ENCODE measurements around the gene ARSB. TPM values are rescaled to one million over a fixed set of nuclear protein-coding genes. Genes with fewer than 3 reads are reported as not detected.

Gene ARSB
- total RNA-seq, 1 donor from 2014 or later: 14.3 TPM

DNA sequence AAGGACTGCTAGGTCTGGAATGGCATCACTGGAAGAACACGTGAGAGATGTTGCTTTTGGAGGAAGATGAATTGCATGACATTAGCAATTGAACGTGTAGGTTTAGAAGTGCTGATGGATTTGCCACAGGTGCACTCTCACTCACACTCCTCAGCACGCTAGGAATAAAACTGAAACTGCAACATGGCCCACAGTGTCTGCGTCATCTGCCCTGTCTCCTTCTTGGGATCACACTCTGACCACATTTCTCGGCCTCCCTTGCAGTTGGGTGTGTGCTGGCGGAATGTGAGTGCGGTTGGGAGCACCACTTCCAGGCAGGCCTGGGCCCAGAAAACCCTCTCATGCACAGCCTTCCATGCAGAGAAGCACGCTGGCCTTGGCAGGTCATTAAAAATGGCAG lies 183.7 kb downstream of the ARSB start:
- TF ChIP-seq, protein P1, sequence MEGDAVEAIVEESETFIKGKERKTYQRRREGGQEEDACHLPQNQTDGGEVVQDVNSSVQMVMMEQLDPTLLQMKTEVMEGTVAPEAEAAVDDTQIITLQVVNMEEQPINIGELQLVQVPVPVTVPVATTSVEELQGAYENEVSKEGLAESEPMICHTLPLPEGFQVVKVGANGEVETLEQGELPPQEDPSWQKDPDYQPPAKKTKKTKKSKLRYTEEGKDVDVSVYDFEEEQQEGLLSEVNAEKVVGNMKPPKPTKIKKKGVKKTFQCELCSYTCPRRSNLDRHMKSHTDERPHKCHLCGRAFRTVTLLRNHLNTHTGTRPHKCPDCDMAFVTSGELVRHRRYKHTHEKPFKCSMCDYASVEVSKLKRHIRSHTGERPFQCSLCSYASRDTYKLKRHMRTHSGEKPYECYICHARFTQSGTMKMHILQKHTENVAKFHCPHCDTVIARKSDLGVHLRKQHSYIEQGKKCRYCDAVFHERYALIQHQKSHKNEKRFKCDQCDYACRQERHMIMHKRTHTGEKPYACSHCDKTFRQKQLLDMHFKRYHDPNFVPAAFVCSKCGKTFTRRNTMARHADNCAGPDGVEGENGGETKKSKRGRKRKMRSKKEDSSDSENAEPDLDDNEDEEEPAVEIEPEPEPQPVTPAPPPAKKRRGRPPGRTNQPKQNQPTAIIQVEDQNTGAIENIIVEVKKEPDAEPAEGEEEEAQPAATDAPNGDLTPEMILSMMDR (IDR thresholded peaks at IDR 0.05; ENCODE audit: borderline replicate concordance): no peak
- intact Hi-C loops (cut with micrococcal nuclease): no loop called here
- DNase-seq: no peak
- no peaks in the 10 kb centered on the region for H3K36me3 ChIP-seq
- H3K9me3 ChIP-seq (replicated peaks): no peaks in the 10 kb centered on the region
- H3K27me3 ChIP-seq (ENCODE audit: low read depth): no peaks in the 10 kb centered on the region
- H3K4me3 ChIP-seq: no peak overlapping the region
- H3K4me1 ChIP-seq: peaks cover 6% of the 10 kb centered on the region
- no peak overlapping the region for H3K27ac ChIP-seq (replicated peaks)

DNA sequence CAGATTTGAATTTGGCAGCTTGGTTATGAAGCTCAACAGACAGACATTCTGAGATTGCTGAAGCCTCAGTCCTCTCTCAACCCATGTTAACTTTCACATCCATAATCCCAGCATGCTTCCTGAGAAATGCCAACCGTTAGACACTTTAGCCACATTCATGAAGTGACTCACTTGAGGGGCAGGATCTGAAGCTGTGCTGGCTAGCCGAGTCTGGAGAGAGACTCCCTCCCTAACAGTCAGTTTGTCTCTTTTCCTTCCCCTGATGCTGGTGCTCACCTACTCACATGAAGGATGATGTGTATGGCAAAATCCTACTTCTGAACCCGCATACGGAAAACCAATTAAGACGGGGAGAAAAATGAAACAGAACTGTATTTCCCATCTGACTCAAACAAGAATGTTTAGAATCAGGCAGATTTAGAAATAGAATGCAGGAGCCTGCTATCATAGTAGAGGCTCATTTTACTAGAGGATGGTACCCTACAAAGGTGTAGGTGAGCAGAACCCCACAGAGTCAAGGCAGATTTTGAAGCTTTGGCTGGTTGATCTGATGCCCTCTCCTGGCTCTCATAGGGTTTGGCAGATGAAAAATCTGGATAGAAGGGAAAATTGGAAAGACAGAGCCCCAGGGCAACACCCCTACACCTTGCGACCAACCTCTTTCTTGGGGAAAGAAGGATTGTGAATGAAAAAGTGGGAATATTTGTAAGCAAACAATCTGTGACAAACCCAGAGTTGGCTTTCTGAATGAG lies 185.7 kb downstream of the ARSB start:
- H3K27me3 ChIP-seq (ENCODE audit: low read depth): no peaks in the 10 kb centered on the region
- no peak overlapping the region for H3K4me3 ChIP-seq
- H3K36me3 ChIP-seq: no peaks in the 10 kb centered on the region
- TF ChIP-seq, protein P1 (IDR thresholded peaks at IDR 0.05; ENCODE audit: borderline replicate concordance): no peak
- no peaks in the 10 kb centered on the region for H3K9me3 ChIP-seq (replicated peaks)
- H3K27ac ChIP-seq (replicated peaks): no peak overlapping the region
- DNase-seq: no peak
- H3K4me1 ChIP-seq: peaks cover 6% of the 10 kb centered on the region
- intact Hi-C loops (cut with micrococcal nuclease): no loop called here

DNA sequence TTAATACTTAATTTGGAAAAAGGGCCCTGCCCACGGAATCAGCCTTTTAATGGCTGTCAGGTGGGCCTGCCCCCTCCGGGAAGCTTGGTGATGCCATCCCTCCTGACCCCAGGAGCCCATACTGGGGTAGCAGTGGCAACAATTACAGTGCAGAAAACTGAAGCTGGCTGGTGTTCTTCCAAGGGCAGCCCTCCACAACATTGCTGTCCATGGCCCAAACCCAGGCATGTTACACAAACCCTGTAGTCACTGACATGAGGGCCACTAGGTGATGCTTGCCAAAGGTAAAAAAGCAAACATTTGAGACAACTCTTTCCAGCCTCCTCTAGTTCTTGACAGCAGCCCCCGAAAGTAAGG lies 186.5 kb downstream of the ARSB start:
- Histone ChIP-seq H3K27ac (replicated peaks) (no peak overlapping the region), H3K36me3 (no peaks in the 10 kb centered on the region), H3K4me1 (peaks cover under 1% of the 10 kb centered on the region), H3K9me3 (replicated peaks) (no peaks in the 10 kb centered on the region), H3K27me3 (ENCODE audit: low read depth) (no peaks in the 10 kb centered on the region), H3K4me3 (no peak overlapping the region)
- DNase-seq: no peak
- TF ChIP-seq, protein P1 (IDR thresholded peaks at IDR 0.05; ENCODE audit: borderline replicate concordance): no peak
- intact Hi-C loops (cut with micrococcal nuclease): no loop called here

DNA sequence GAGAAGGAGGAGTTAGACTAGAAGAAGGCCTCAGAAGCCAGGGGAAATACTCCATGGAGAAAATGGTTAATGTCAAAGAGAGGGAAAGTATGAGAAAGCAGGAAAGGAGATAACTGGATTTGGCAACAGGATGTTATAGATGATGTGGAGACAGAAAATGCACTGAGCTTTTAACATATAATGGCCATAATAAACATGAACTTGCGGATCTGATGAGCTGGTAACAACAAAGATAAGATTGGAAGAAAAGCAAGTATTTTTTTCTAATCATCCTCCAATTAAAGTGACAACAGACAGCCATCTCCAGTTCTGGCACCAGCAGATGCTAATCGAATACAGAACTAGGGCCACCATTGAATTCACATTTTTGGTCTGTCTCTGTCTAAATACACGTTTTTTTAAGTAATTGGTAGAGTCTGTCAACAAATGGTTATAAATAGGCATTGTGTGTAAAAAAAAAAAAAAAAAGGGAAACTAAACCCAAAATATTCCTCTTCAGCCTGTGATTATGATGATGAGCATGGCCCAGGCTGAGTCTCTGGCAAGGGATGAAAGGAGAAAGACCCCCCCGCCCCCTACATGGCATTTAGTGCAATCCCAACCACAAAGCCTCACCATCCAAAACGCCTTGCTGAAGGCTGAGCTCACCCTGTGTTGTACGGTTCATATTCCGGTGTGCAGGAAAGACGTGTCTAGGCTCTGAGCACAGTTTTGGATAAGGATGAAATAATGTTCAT lies 187.0 kb downstream of the ARSB start:
- Histone ChIP-seq H3K4me3 (no peak overlapping the region), H3K4me1 (no peaks in the 10 kb centered on the region), H3K36me3 (no peaks in the 10 kb centered on the region), H3K27ac (replicated peaks) (no peak overlapping the region), H3K9me3 (replicated peaks) (no peaks in the 10 kb centered on the region), H3K27me3 (ENCODE audit: low read depth) (no peaks in the 10 kb centered on the region)
- intact Hi-C loops (cut with micrococcal nuclease): no loop called here
- no peak for DNase-seq
- TF ChIP-seq, protein P1 (IDR thresholded peaks at IDR 0.05; ENCODE audit: borderline replicate concordance): no peak

DNA sequence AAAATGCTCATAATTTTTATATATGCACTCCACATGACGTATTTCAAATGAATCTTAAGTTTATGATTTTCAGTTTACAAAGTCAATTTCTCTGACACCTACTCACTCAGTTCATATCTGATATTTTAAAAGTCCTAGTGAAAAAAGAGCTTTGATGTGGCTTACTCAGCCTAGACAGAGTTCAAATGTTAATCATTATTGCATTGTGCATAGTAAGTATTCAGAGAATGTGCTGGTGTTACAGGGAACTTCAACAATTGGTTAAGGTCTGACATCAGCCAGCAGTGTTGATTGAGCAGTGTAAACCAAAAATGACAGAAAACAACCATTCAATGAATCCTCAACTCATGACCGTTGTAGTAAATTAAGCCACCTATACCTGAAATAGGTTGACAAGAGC lies 189.4 kb downstream of the ARSB start:
- no peaks in the 10 kb centered on the region for H3K4me1 ChIP-seq
- TF ChIP-seq, protein P1 (IDR thresholded peaks at IDR 0.05; ENCODE audit: borderline replicate concordance): no peak
- no peak overlapping the region for H3K27ac ChIP-seq (replicated peaks)
- no peaks in the 10 kb centered on the region for H3K9me3 ChIP-seq (replicated peaks)
- intact Hi-C loops (cut with micrococcal nuclease): no loop called here
- no peak for DNase-seq
- no peak overlapping the region for H3K4me3 ChIP-seq
- H3K27me3 ChIP-seq (ENCODE audit: low read depth): no peaks in the 10 kb centered on the region
- H3K36me3 ChIP-seq: no peaks in the 10 kb centered on the region

Measured in left ventricle myocardium inferior (tissue), 1 donor.